IPS-NIHi7 (cell line): Measurements from ENCODE around the gene AUNIP.

Source experiments
- DNase-seq: peaks from one replicate; pipeline ENCODE4 v3.0.0; 2012; ENCODE audit warnings: mixed read lengths; ENCODE audit errors: extremely low spot score

The AUNIP gene

DNA sequence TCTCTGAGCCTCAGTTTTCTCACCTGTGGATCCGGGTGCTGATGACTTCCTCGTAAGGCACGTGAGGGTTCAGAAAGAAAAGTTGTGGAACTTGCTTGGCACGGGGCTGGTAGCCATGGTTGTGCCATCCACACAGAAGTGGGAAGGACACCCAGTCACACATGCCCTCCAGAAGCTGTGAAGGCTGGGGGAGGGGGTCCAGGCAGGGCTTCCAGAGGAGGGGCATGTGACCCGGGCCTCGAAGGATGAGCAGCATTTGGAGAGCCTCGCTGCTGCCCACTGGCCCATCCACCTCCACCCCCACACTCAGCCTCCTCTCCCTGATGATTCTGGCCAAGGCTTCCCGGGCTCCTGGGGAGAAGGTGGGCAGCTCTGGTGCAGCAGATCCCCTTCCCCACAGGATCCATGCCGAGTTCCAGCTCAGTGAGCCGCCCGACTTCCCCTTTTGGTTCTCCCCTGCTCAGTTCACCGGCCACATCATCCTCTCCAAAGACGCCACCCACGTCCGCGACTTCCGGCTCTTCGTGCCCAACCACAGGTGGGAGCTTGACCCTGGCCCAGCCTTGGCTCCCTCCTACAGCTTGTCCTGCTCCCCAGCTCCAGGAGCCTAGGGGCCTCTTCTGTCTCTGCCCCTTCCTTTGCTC, 49.9 kb downstream of the AUNIP start:
- no peak for DNase-seq

GRCh38 chr1:25808481-25809244, 50.6 kb downstream of the AUNIP start:
- DNase-seq = no peak

- DNase-seq = no peak
These were observed 51.5 kb downstream of the AUNIP start for GRCh38 chr1:25807480-25808390.

- no peak for DNase-seq
These were observed 52.8 kb downstream of the AUNIP start for GRCh38 chr1:25806418-25806817.

GRCh38 chr1:25805863-25806225, 53.4 kb downstream of the AUNIP start:
- no peak for DNase-seq

DNA sequence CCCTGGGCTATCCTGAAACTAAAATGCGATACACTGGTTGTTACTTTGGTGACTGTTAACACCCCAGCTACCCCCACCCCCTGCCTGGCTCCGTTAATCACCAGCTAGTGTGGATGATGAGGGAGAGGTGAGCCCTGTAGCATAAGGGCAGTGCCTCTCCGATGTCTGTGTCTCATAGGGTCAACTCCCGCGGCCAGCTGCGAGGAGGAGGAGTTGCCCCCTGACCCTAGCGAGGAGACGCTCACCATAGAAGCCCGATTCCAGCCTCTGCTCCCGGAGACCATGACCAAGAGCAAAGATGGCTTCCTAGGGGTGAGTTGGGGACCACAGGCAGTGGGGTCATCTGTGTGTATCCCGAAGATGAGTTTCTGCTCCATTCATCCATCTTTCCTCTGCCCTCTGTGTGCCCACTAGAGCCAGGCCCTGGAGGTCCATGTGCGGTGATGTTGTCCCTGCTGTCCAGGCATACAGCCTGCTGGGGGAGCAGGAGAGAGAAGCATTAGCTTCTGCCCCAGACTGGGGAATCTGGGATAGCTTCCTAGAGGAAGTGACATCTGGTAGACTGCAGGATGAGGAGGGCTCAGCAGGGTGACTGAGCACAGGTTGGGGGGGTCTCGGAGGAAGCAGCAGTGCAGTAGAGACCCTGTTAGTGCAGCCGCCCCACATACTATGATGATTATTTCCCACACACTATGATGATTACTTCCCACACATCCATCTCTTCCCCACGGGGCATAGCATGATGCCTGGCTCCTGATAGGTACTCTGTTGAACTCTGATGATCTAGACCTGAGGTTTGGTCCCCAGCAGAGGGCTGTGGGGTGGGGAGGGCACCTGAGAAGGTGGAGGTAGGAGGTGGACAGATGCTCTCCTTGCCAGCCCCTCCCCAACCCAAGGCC, 54.0 kb downstream of the AUNIP start:
- DNase-seq = no peak

DNA sequence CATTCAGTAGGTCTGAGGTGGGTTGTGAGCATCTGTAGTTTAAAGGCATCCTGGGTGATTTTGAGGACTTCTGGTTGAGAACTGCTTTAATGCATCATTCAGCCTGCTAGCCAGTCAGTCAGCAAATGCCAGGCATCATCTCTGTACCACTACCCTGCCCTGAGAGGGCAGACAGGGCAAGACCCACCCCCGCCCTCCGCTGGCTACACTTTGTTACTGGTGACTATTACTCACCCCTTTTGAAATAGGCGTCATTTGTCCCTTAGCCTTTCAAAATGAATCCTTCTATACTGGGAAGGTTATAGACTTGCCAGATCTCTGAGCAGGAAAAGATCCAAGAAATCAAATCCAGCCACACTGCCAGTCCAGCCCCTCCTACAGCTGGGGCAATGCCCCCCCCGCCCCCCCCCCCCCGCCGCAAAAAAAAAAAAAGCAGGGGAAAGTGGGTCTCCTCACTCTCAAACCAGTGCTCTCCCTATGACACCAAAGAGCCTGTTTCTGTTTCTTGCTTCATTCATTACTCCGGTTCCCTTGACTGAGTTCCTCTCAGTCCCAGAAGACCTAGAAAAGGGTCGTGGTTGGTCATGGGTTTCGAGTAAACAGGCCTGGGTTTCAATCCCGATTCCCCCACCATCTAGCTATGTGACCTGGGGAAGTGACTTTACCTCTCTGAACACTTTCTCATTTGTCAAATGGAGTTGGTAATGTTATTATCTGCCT, 54.9 kb downstream of the AUNIP start:
- no peak for DNase-seq

DNA sequence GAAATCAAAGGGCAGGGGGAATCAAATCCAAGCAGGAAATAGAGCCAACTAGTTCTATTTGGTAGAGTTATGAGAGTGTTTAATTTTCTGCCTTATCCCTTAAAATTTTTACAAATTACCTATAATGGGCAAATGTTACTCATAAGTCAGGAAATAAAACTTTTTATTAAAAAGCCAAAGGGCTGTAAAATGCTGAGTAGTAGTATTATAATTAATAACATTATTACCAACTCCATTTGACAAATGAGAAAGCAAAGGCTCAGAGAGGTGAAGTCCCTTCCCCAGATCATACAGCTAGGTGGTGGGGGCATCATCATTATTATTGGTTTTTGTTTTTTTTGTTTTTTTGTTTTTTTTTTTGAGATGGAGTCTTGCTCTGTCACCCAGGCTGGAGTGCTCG, 55.9 kb downstream of the AUNIP start:
- no peak for DNase-seq

GRCh38 chr1:25802915-25803314, 56.3 kb downstream of the AUNIP start:
- DNase-seq = no peak

GRCh38 chr1:25800703-25801377, 58.4 kb downstream of the AUNIP start:
- DNase-seq = no peak

DNA sequence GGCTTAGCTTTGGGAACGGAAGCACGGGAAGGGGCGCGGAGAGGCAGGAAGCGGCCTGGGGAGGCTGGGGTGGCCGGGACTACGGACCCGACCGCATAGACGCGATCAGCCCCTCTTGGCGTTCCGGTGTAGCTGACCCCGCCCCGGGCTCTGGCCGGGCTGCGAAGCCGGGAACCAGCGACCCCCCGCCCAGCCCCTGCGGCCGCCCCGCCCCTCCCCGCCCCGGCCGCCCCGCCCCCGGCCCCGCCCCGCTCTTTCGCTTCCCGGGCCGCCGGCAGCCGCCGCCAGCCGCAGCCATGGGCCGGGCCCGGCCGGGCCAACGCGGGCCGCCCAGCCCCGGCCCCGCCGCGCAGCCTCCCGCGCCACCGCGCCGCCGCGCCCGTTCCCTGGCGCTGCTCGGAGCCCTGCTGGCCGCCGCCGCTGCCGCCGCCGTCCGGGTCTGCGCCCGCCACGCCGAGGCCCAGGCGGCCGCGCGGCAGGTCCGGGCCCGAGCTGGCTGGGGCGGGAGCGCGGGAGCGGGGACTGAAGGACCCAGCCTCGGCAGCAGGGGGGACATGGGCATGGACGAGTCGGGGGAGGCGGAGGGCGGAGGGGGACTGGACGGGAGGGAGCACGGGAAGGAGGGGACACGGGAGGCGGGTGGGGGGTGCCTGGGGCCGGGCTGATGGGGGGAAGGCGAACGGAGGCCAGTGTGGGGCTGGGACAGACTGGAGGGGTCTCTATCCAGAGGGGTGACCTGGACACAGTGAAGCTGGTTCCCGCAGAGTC, 59.1 kb downstream of the AUNIP start, which contains the start of gene SELENON:
Gene SELENON (plus strand): TSS at position 259 of the 768 bp plus-strand sequence. CDS start 38 bp downstream, at position 297.
- DNase-seq = peak; percentile 95

GRCh38 chr1:25799352-25799934, 59.8 kb downstream of the AUNIP start:
- no peak for DNase-seq

- DNase-seq = no peak
These were observed 60.4 kb downstream of the AUNIP start for GRCh38 chr1:25798666-25799351.

GRCh38 chr1:25797939-25798338, 61.3 kb downstream of the AUNIP start:
- peak; percentile 86 for DNase-seq

DNA sequence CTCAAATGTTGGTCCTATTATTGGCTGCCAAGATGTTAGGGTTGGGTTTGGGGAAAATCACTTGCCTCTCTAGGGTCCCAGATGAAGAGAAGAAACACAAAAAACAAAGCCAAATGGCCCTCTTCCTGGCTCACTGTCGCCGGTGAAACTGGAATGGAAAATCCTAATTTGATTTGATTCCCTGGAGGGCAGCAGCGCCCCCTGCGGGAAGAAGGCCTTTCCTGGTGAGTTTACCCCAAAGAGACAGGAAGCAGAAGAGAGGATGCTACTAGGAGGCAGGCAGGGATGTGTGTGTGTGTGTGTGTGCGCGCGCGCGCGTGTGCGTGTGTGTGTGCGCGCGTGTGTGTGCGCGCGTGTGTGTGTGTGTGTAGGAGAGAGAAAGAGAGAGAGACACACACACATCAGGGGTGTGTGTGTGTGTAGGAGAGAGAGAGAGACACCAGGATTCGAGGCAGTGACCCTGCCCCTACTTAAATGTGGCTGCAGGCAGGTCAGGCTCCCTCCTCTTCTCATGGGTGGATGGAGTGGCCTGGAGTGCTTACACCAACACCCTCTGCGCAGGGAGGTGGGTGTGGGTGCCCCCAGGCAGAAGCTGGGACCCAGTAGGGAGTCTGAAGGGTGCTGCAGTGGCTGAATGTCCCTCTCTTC, 62.3 kb downstream of the AUNIP start:
- DNase-seq = peak; percentile 77

DNA sequence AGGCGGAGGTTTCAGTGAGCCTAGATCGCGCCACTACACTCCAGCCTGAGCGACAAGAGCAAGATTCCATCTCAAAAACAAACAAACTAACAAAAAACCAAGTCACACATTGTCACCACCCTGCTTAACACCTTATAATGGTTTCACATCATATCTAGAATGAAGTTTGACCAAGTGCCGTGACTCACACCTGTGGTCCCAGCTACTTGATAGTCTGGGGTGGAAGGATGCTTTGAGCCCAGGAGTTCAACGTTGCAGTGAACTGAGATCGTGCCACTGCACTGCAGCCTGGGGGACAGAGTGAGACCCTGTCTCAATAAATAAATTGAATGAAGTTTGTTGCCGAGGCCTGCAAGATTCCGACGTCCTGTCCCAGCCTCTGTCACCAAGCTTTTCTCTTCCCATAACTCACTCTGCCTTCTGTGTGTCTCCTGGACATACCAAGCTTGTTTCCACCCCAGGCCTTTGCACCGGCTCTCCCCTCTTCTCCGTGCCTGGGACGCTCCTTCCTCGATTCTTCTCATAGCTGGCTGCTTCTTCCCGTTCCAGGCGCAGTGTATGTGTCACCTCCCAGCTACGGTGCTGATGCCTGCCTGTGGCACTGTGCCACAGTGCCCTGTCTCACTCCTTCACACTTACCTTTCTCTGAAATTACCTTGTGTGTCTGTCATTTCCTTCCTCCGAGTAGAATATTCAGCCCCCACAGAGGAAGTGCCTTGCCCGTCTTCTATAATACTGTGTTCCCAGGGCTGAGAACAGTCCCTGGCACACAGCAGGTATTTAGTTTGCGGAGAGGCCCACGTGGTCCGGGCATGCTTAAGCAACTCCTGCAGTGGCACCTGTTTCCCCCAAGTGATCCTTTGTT, 63.1 kb downstream of the AUNIP start:
- no peak for DNase-seq

- DNase-seq = no peak
These were observed 64.0 kb downstream of the AUNIP start for GRCh38 chr1:25795211-25795610.
